Activated CD4-positive, alpha-beta T cell treated with anti-CD3 and anti-CD28 coated beads, Interleukin-2, amount 10 ng/mL, durations not matched to agents 7 days and 5 days (primary cell): ENCODE measurements around the gene C17orf107. TPM values are rescaled to one million over a fixed set of nuclear protein-coding genes. Genes with fewer than 3 reads are reported as not detected.
A peak's percentile ranks its signal among the peaks of the same experiment; 100 is the strongest.

Experiments used
- CTCF ChIA-PET: fragments of 350-600 bp; sonication (Branson Sonifier 250); formaldehyde crosslinking; loops from one replicate; lab custom pipeline; 2021; ENCODE audit warnings: antibody characterized with exemption; lab: Charles Lee
- POLR2A ChIA-PET: fragments of 350-600 bp; sonication (Branson Sonifier 250); formaldehyde crosslinking; loops from one replicate; lab custom pipeline; 2021; ENCODE audit warnings: antibody characterized with exemption; lab: Charles Lee
- DNase-seq: peaks from one replicate; pipeline ENCODE4 v3.0.0-alpha.2; 2020
- H3K27ac Mint-ChIP-seq: one replicate; pipeline ENCODE4 v1.8.0; 2021; ENCODE audit warnings: mild to moderate bottlenecking, moderate library complexity, mixed read lengths
- H3K27me3 Mint-ChIP-seq: one replicate; pipeline ENCODE4 v1.8.0; 2021; ENCODE audit warnings: mixed read lengths
- H3K36me3 Mint-ChIP-seq: one replicate; pipeline ENCODE4 v1.8.0; 2021; ENCODE audit warnings: low read depth, mixed read lengths
- H3K4me1 Mint-ChIP-seq: one replicate; pipeline ENCODE4 v1.8.0; 2021; ENCODE audit warnings: mixed read lengths
- H3K4me3 Mint-ChIP-seq: one replicate; pipeline ENCODE4 v1.8.0; 2021; ENCODE audit warnings: mild to moderate bottlenecking, moderate library complexity, mixed read lengths
- H3K9me3 Mint-ChIP-seq: one replicate; pipeline ENCODE4 v1.8.0; 2021; ENCODE audit warnings: mixed read lengths
- total RNA-seq, 2 experiments: library from RNA; stranded (reverse); gene quantifications; one replicate each; pipeline ENCODE4 v1.2.3, GENCODE V29; 2021

Gene C17orf107
- total RNA-seq, 2 experiments from 2014 or later, result 0.77 to 0.92 TPM

DNA sequence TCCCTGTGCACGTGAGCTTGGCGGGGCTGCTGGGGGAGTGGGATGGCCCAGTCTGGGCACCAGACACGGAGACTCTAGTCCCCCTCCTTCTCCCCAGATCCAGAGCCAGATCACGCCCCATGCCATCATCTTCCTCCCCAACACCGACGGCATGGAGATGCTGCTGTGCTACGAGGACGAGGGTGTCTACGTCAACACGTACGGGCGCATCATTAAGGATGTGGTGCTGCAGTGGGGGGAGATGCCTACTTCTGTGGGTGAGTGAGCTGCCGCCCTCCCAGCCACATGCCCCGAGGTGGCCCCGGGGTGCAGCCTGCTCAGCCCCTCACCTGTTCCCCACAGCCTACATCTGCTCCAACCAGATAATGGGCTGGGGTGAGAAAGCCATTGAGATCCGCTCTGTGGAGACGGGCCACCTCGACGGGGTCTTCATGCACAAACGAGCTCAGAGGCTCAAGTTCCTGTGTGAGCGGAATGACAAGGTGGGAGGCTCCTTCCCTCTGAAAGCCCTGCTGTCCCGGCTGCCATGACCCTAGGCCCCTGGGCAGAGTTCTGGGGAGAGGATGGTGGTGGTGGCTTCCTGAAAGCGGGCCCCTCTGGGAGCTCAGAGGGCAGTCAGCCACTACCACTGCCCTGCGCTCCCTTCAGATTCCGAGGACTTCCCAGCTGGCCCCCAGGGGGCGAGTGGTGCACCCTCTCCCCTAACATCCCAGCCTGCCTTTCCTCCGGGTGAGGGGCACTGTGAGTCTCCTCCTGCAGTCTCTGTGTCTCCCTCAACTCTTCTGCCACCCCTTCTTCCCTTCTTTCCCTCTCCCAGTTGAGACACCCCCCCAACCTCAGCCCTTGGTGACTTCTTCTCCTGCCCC, 2.8 kb upstream of the C17orf107 start:
- POLR2A ChIA-PET, result no interaction called here

DNA sequence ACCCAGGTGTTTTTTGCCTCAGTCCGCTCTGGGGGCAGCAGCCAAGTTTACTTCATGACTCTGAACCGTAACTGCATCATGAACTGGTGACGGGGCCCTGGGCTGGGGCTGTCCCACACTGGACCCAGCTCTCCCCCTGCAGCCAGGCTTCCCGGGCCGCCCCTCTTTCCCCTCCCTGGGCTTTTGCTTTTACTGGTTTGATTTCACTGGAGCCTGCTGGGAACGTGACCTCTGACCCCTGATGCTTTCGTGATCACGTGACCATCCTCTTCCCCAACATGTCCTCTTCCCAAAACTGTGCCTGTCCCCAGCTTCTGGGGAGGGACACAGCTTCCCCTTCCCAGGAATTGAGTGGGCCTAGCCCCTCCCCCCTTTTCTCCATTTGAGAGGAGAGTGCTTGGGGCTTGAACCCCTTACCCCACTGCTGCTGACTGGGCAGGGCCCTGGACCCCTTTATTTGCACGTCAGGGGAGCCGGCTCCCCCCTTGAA, 2.1 kb upstream of the C17orf107 start:
- CTCF ChIA-PET, result interaction anchor here (1.7 kb wide), 1 partner anchor 188 kb away, joined by 4 read pairs; the partner anchor contains the start of gene ARRB2
- DNase-seq, result no peak
- H3K9me3 Mint-ChIP-seq, result no peaks in the 10 kb centered on the region
- H3K4me3 Mint-ChIP-seq, result no peak overlapping the region
- peaks cover 13% of the 10 kb centered on the region for H3K36me3 Mint-ChIP-seq
- POLR2A ChIA-PET, result no interaction called here
- H3K4me1 Mint-ChIP-seq, result peaks cover 25% of the 10 kb centered on the region
- H3K27me3 Mint-ChIP-seq, result peaks cover 10% of the 10 kb centered on the region
- H3K27ac Mint-ChIP-seq, result no peak overlapping the region

More for the DNA sequence above, 2.8 kb upstream of the C17orf107 start:
- Mint-ChIP-seq H3K27me3 (peaks cover 10% of the 10 kb centered on the region), H3K9me3 (no peaks in the 10 kb centered on the region), H3K27ac (no peak overlapping the region), H3K36me3 (peaks cover 13% of the 10 kb centered on the region), H3K4me3 (no peak overlapping the region), H3K4me1 (peaks cover 22% of the 10 kb centered on the region)
- DNase-seq, result no peak
- CTCF ChIA-PET, result interaction anchor here (0.8 to 1.7 kb wide), 2 partner anchors 13 to 187 kb away, joined by 3 to 4 read pairs; partner anchors contain the start of gene ARRB2

GRCh38 chr17:4897785-4898184, 1.6 kb upstream of the C17orf107 start:
- Mint-ChIP-seq H3K4me3 (no peak overlapping the region), H3K27ac (no peak overlapping the region), H3K36me3 (peaks cover 13% of the 10 kb centered on the region), H3K9me3 (no peaks in the 10 kb centered on the region), H3K27me3 (peaks cover 10% of the 10 kb centered on the region), H3K4me1 (peaks cover 30% of the 10 kb centered on the region)
- POLR2A ChIA-PET, result no interaction called here
- DNase-seq, result no peak
- CTCF ChIA-PET, result no interaction called here

DNA sequence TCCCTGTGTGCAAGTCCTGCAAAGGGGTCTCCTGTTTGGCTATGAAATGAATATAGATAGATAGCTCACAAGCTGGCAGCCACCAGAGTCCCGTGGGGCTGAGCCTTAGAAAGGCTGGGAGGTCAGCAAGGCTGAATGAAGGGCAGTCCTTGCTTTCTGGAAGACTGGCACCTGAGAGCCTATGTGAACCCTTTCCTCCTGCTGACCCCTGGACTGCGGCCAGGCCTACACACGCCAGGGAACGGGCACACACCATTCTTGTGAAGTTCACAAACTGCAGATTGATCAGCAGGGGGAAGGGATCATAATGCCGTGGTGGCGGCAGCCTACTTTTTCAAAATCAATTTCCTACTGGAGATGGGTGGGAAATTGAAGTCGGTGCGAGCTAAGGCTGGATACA, 985 bp upstream of the C17orf107 start:
- peaks cover 13% of the 10 kb centered on the region for H3K36me3 Mint-ChIP-seq
- no peak for DNase-seq
- H3K4me1 Mint-ChIP-seq, result peaks cover 36% of the 10 kb centered on the region
- ChIA-PET POLR2A (no interaction called here), CTCF (interaction anchor here (1.1 kb wide), 1 partner anchor 188 kb away, joined by 4 read pairs; the partner anchor contains the start of gene ARRB2)
- H3K4me3 Mint-ChIP-seq, result peak overlapping the region; percentile 61
- H3K27ac Mint-ChIP-seq, result peak overlapping the region; percentile 57
- peaks cover 11% of the 10 kb centered on the region for H3K27me3 Mint-ChIP-seq
- H3K9me3 Mint-ChIP-seq, result no peaks in the 10 kb centered on the region

DNA sequence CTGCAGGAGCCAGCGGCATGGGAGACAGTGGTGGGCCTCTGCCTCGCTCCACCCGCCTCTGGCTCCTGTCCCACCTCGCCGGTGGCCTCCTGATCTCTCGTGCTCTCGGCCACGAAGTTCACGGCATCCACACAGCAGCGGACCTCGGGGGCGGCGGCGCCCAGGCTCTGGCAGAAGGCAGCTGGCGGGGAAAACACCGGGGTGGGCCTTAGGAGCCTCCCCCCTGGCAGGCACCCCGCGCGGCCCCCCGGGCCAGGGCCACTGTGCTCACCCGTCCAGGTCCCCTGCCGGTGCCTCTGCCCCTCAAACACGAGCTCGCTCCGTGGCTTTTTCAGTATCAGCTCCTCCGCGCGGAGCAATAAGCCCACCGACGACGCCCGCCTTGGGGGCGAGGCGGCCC, 409 bp upstream of the C17orf107 start:
- Mint-ChIP-seq H3K27ac (no peak overlapping the region), H3K4me1 (peaks cover 40% of the 10 kb centered on the region), H3K9me3 (no peaks in the 10 kb centered on the region), H3K4me3 (peak overlapping the region; percentile 61), H3K36me3 (peaks cover 13% of the 10 kb centered on the region), H3K27me3 (peaks cover 12% of the 10 kb centered on the region)
- CTCF ChIA-PET, result interaction anchor here (0.5 to 2.2 kb wide), 8 partner anchors 10 to 339 kb away, joined by 3 to 9 read pairs (median 4); partner anchors contain the start of genes ARRB2, GGT6 and PELP1
- POLR2A ChIA-PET, result interaction anchor here (0.6 to 1.4 kb wide), 3 partner anchors 41 to 189 kb away, joined by 3 to 9 read pairs (median 4); partner anchors contain the start of genes ARRB2, RNF167 and SLC25A11
- no peak for DNase-seq

- Mint-ChIP-seq H3K27me3 (peaks cover 16% of the 10 kb centered on the region), H3K27ac (peak overlapping the region; percentile 83), H3K36me3 (peaks cover 9% of the 10 kb centered on the region), H3K9me3 (no peaks in the 10 kb centered on the region), H3K4me3 (peak overlapping the region; percentile 82), H3K4me1 (peaks cover 40% of the 10 kb centered on the region)
- POLR2A ChIA-PET, result interaction anchor here (0.6 to 1.4 kb wide), 2 partner anchors 39 to 41 kb away, joined by 3 to 9 read pairs; partner anchors contain the start of genes RNF167 and SLC25A11
- CTCF ChIA-PET, result interaction anchor here (1.4 to 2.2 kb wide), 5 partner anchors 8 to 197 kb away, joined by 3 to 9 read pairs (median 5); partner anchors contain the start of genes PELP1, RNF167 and SLC25A11
- peak; percentile 66 for DNase-seq
Observed at GRCh38 chr17:4900231-4901107, 1.1 kb downstream of the C17orf107 start.

GRCh38 chr17:4901108-4901647, 1.8 kb downstream of the C17orf107 start:
- Mint-ChIP-seq H3K4me3 (peak overlapping the region; percentile 58), H3K4me1 (peaks cover 40% of the 10 kb centered on the region), H3K36me3 (peaks cover 7% of the 10 kb centered on the region), H3K27me3 (peaks cover 20% of the 10 kb centered on the region), H3K27ac (peak overlapping the region; percentile 83), H3K9me3 (no peaks in the 10 kb centered on the region)
- DNase-seq, result no peak
- CTCF ChIA-PET, result interaction anchor here (0.6 to 2.7 kb wide), 2 partner anchors 39 to 153 kb away, joined by 3 to 8 read pairs; partner anchors contain the start of genes RNF167 and SLC25A11
- POLR2A ChIA-PET, result interaction anchor here (0.6 kb wide), 1 partner anchor 201 kb away, joined by 4 read pairs; no protein-coding TSS in a partner anchor

DNA sequence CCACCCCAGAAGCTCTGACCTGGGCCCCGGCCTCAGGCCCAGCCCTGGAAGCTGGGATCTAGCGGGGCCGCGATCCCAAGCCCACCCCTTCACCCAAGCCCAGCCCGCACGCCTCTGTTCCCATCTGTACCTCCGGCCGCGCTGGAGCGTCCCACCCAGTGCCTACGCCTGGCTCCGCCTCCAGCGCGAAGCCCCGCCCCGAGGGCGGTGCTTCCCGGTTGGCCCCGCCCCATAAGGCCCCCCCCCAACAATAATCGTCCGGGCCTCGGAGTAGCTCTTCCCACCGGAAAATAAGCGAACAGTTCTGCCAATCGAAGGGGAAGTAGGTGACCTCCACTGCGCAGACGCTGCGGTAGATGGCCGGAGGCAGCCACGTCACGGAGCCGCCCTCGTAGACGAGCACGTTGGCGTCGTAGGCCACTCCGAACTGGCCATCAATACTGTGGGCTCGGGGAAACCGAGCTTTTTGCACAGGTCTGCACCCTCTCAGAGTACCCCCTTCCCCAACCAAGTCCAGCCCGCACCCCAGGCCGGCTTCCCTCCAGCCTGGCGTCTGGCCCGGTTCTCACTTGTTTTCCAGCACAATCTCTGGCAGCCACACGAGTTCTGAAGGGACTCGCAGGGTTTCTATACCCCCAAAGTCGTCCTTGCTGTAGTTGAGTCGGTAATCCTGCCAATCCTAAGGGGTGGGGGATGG, 2.5 kb downstream of the C17orf107 start:
- CTCF ChIA-PET, result interaction anchor here (0.6 to 2.7 kb wide), 5 partner anchors 10 to 153 kb away, joined by 3 to 8 read pairs (median 5); partner anchors contain the start of genes KIF1C, RNF167 and SLC25A11

GRCh38 chr17:4902540-4902939, 3.2 kb downstream of the C17orf107 start:
- peak overlapping the region; percentile 72 for H3K27ac Mint-ChIP-seq
- POLR2A ChIA-PET, result no interaction called here

More for the DNA sequence above, 2.5 kb downstream of the C17orf107 start:
- H3K9me3 Mint-ChIP-seq, result no peaks in the 10 kb centered on the region
- POLR2A ChIA-PET, result interaction anchor here (0.6 kb wide), 1 partner anchor 202 kb away, joined by 4 read pairs; no protein-coding TSS in a partner anchor
- H3K4me1 Mint-ChIP-seq, result peaks cover 40% of the 10 kb centered on the region
- peaks cover 20% of the 10 kb centered on the region for H3K27me3 Mint-ChIP-seq
- peaks cover 5% of the 10 kb centered on the region for H3K36me3 Mint-ChIP-seq
- H3K27ac Mint-ChIP-seq, result no peak overlapping the region
- H3K4me3 Mint-ChIP-seq, result no peak overlapping the region
- no peak for DNase-seq

GRCh38 chr17:4903051-4903818, 3.9 kb downstream of the C17orf107 start, which contains the start of gene CHRNE:
TSS of gene CHRNE (minus strand) at chr17:4903098. CDS start at chr17:4903063, 35 bp downstream.
- H3K27ac Mint-ChIP-seq, result peak within 1 kb of the TSS; percentile 72
- peaks cover 41% of the 10 kb centered on the region for H3K4me1 Mint-ChIP-seq
- ChIA-PET POLR2A (no interaction called here), CTCF (interaction anchor here (0.6 to 2.7 kb wide), 12 partner anchors 8 to 456 kb away, joined by 3 to 8 read pairs (median 3); partner anchors contain the start of genes KIF1C, PSMB6, RNF167 and SLC25A11)
- H3K4me3 Mint-ChIP-seq, result peak within 1 kb of the TSS; percentile 25
- H3K36me3 Mint-ChIP-seq, result no peaks in the 10 kb centered on the region
- no peaks in the 10 kb centered on the region for H3K9me3 Mint-ChIP-seq
- peak; percentile 88 for DNase-seq
- peaks cover 20% of the 10 kb centered on the region for H3K27me3 Mint-ChIP-seq

More at GRCh38 chr17:4902540-4902939, 3.2 kb downstream of the C17orf107 start:
- CTCF ChIA-PET, result interaction anchor here (0.8 to 2.7 kb wide), 8 partner anchors 9 to 177 kb away, joined by 3 to 8 read pairs (median 4); partner anchors contain the start of genes KIF1C, RNF167 and SLC25A11
- Mint-ChIP-seq H3K4me1 (peaks cover 41% of the 10 kb centered on the region), H3K4me3 (no peak overlapping the region), H3K27me3 (peaks cover 20% of the 10 kb centered on the region), H3K36me3 (no peaks in the 10 kb centered on the region), H3K9me3 (no peaks in the 10 kb centered on the region)
- no peak for DNase-seq
